Panc1 (cell line): ENCODE data around the gene NR1I3. TPM values are rescaled to one million over a fixed set of nuclear protein-coding genes. Genes with fewer than 3 reads are reported as not detected.

ENCODE experiments used
- ATAC-seq: fragments of 200-7000 bp; cut with Tn5 transposase; 2 replicates; pipeline ENCODE4 v1.9.1; 2020; ENCODE audit warnings: mild to moderate bottlenecking, moderate library complexity
- BruUV-seq: library from RNA; stranded (reverse); fragments of 400-500 nt; replicated peaks from 2 replicates; lab custom pipeline; 2021; lab: Mats Ljungman, UMichigan
- CTCF ChIA-PET: fragments of 300-600 bp; sonication (Branson Sonifier 250); formaldehyde crosslinking; loops from one replicate; lab custom pipeline; 2022; ENCODE audit warnings: antibody characterized with exemption; lab: Charles Lee
- POLR2A ChIA-PET: fragments of 300-600 bp; sonication (Branson Sonifier 250); formaldehyde crosslinking; loops from one replicate; lab custom pipeline; 2022; ENCODE audit warnings: antibody characterized with exemption; lab: Charles Lee
- DNase-seq: peaks from one replicate; pipeline ENCODE4 v3.0.0-alpha.2; 2010; ENCODE audit warnings: low read depth, low spot score
- H3K27ac ChIP-seq: 2 replicates; pipeline ENCODE4 v1.5.1; 2011; ENCODE audit warnings: mild to moderate bottlenecking, low read length, inconsistent platforms
- H3K27me3 ChIP-seq: fragments of 200-500 bp; sonication (Bioruptor generic); 2 replicates; pipeline ENCODE4 v1.6.0; 2014; ENCODE audit warnings: low read length, inconsistent platforms; ENCODE audit not compliant: control insufficient read depth, insufficient read depth
- H3K36me3 ChIP-seq: fragments of 200-500 bp; sonication (Bioruptor generic); 2 replicates; pipeline ENCODE4 v1.5.1; 2014; ENCODE audit warnings: inconsistent platforms, mild to moderate bottlenecking, low read length, moderate library complexity; ENCODE audit not compliant: control insufficient read depth, insufficient read depth
- H3K4me1 ChIP-seq: 2 replicates; pipeline ENCODE4 v1.5.1; 2011; ENCODE audit warnings: inconsistent platforms, mild to moderate bottlenecking, low read length, moderate library complexity; ENCODE audit not compliant: control insufficient read depth, insufficient read depth
- H3K4me3 ChIP-seq, 2 experiments: 2 replicates each; pipeline ENCODE4 v1.5.1; 2011 to 2012; ENCODE audit warnings: low read depth in 2 of 2, low read length in 2 of 2, mild to moderate bottlenecking in 2 of 2, inconsistent platforms in 1 of 2, moderate library complexity in 1 of 2
- H3K9me3 ChIP-seq: fragments of 200-500 bp; sonication (Bioruptor generic); 2 replicates; pipeline ENCODE4 v1.5.1; 2014; ENCODE audit warnings: low read depth, mild to moderate bottlenecking, inconsistent platforms, low read length, moderate library complexity; ENCODE audit not compliant: control insufficient read depth, insufficient read depth
- CTCF ChIP-seq: fragments of 450-650 bp; IDR thresholded peaks from 2 replicates; pipeline ENCODE4 v1.5.1; 2017; ENCODE audit warnings: mild to moderate bottlenecking
- POLR2AphosphoS5 ChIP-seq: IDR thresholded peaks from 2 replicates; pipeline ENCODE4 v1.6.1; 2012; ENCODE audit warnings: mild to moderate bottlenecking, low read depth, low read length, moderate library complexity
- REST ChIP-seq, 2 experiments: IDR thresholded peaks; 2 replicates each; pipeline ENCODE4 v1.6.1; 2011 to 2012; ENCODE audit warnings: low read depth in 2 of 2, control low read depth in 1 of 2, low read length in 1 of 2, mild to moderate bottlenecking in 1 of 2, moderate library complexity in 1 of 2; ENCODE audit not compliant: insufficient read depth in 1 of 2
- SIN3A ChIP-seq: IDR thresholded peaks from 2 replicates; pipeline ENCODE4 v1.6.1; 2012; ENCODE audit warnings: low read depth, mild to moderate bottlenecking, low read length, moderate library complexity, borderline replicate concordance; ENCODE audit not compliant: insufficient read depth
- TCF7L2 ChIP-seq: IDR thresholded peaks from 2 replicates; pipeline ENCODE4 v1.6.1; 2011; ENCODE audit warnings: mild to moderate bottlenecking, low read depth, low read length, inconsistent platforms
- in situ Hi-C: cut with HindIII; loops from 2 replicates; pipeline ENCODE4 v1.10.0; 2016; ENCODE audit warnings: low sequenced_read_pairs, low pct_unique_long_range_greater_than_20kb
- intact Hi-C: fragments of 100-400 bp; cut with micrococcal nuclease; formaldehyde crosslinking; loops from one replicate; pipeline ENCODE4 v1.10.0; 2022; ENCODE audit not compliant: unreplicated experiment
- total RNA-seq: library from RNA; stranded (reverse); gene quantifications from one replicate; pipeline ENCODE4 v1.2.1, GENCODE V29; 2021; ENCODE audit not compliant: unreplicated experiment

Gene NR1I3
- total RNA-seq, 1 experiment from 2014 or later = not detected

GRCh38 chr1:161235957-161236775 is 1.8 kb downstream of the NR1I3 start:
- intact Hi-C loops (no loop called here), in situ Hi-C loops (no loop called here)
- H3K9me3 ChIP-seq = no peaks in the 10 kb centered on the region
- CTCF ChIA-PET = no interaction called here
- BruUV-seq = no TSS peak
- TF ChIP-seq CTCF (no peak), POLR2AphosphoS5 (no peak), REST (IDR thresholded peaks at IDR 0.05; ENCODE audit: insufficient read depth in 1 of 2, low read depth in 2 of 2, low read length in 1 of 2) (no peak), TCF7L2 (no peak), SIN3A (no peak)
- ATAC-seq (no peak), DNase-seq (no peak)
- H3K27me3 ChIP-seq = no peaks in the 10 kb centered on the region
- H3K36me3 ChIP-seq = no peaks in the 10 kb centered on the region
- no peak overlapping the region for H3K27ac ChIP-seq
- no peaks in the 10 kb centered on the region for H3K4me1 ChIP-seq
- no peak overlapping the region for H3K4me3 ChIP-seq
- POLR2A ChIA-PET = interaction anchor here (0.7 kb wide), 1 partner anchor 57 kb away, joined by 3 read pairs; no protein-coding TSS in a partner anchor

GRCh38 chr1:161233102-161233501 is 4.9 kb downstream of the NR1I3 start:
- ChIA-PET CTCF (no interaction called here), POLR2A (no interaction called here)
- Histone ChIP-seq H3K27me3 (no peaks in the 10 kb centered on the region), H3K36me3 (no peaks in the 10 kb centered on the region), H3K27ac (no peak overlapping the region), H3K4me1 (no peaks in the 10 kb centered on the region), H3K9me3 (no peaks in the 10 kb centered on the region), H3K4me3 (no peak overlapping the region)
- in situ Hi-C loops = no loop called here
- intact Hi-C loops = no loop called here
- ATAC-seq = no peak
- no TSS peak for BruUV-seq
- DNase-seq = no peak
- TF ChIP-seq REST (IDR thresholded peaks at IDR 0.05; ENCODE audit: insufficient read depth in 1 of 2, low read depth in 2 of 2, low read length in 1 of 2) (no peak), TCF7L2 (no peak), POLR2AphosphoS5 (no peak), SIN3A (no peak), CTCF (no peak)
